Mesenteric fat pad (tissue), 1 donor: ENCODE data around the gene DCUN1D1. TPM values are rescaled to one million over a fixed set of nuclear protein-coding genes. Genes with fewer than 3 reads are reported as not detected.

Experiments used
- DNase-seq: peaks from one replicate; pipeline ENCODE4 v3.0.0-alpha.2; 2020; ENCODE audit warnings: low spot score
- total RNA-seq: library from RNA; stranded (reverse); fragmentation: NEBNext Ultra II Directional; extraction: Animal tissue kit (Norgen Biotek cat#: 25700); gene quantifications from one replicate; pipeline ENCODE4 v1.2.1, GENCODE V29; 2021
- donor health status: DM: yes; HTN: yes; CAD: no.

The DCUN1D1 gene
- total RNA-seq, 1 donor from 2014 or later = 49.0 TPM

DNA sequence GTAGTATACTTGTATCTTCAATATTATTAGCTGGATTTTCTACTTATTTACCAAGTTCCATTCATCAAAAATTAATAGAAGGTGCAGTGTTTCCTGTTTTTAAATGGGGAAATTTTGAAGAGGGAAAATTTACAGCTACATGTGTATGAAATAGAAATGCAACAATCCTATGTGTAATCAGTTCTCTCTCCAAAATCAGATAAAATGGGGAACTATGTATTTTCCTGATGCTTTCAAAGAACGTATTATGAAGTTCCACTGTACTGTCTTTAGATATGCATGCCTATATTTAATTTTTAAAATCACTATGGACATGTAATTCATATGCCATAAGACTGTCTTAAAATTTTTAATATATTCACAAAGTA, 43.4 kb downstream of the DCUN1D1 start:
- no peak for DNase-seq

DNA sequence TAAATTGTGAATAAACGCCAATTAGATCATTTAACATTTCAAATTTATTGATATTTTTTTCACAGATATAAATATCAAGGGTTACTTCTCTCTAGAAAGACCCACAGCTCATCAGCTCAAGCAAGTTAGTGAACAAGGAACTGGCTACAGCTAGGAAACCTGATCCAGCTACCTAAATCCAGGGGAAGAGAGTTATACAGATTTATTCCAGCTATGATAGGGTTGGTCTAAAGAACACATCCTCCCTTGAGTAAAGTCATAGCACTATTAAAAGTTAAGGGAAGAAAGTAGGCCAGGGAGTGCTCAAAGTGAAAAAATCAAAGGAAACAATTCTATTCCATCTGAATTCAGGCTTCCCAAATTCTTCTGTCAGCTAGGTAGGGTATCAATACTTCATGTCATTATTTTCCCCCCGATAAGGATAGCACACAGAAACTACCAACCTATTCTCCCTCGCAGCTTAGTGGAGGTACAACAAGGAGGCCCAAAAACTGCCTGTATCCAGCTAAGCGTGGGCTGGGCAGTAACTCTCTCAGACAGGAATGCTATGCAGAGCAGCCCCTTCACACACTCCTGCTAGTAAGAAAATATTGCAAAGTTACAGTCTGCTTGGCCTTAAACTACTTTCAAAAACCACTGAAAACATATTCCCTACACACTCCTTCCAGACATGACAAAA, 44.0 kb downstream of the DCUN1D1 start:
- DNase-seq = no peak

DNA sequence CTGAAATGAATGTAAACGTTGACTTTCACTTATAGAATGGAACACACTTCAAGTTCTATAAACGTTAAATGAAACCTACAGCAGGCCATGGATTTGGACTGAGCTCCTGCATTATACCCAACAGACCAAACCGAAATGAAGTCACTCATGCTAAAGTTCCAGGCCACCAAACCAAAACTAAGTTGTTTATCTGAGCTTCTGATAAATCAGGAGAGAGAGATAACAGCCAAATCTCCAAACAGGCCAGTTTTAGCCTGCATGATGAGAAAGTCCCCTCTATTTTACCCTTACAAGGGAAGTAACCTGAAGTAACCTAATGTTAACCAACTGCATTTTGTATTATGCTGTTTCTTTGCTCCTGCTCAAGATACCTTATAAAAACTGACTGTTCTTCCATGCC, 44.5 kb downstream of the DCUN1D1 start:
- no peak for DNase-seq

DNA sequence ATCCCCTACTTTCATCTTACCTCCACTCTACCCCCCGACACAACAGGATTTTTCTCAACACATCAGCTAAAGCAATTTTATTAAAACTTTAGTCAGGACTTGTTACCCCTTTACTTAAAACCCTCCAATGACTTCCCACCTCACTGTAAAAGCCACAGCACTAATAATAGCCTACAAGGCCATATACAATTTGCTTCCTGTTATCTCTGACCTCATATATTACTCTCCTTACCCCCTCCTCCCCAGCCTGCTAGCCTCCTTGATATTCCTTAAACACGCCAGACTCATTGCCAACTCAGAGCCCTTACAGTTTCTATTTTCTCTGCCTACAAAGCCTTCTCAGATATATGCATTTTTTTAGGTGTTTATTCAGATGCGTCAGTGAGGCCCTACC, 54.4 kb downstream of the DCUN1D1 start:
- no peak for DNase-seq

DNA sequence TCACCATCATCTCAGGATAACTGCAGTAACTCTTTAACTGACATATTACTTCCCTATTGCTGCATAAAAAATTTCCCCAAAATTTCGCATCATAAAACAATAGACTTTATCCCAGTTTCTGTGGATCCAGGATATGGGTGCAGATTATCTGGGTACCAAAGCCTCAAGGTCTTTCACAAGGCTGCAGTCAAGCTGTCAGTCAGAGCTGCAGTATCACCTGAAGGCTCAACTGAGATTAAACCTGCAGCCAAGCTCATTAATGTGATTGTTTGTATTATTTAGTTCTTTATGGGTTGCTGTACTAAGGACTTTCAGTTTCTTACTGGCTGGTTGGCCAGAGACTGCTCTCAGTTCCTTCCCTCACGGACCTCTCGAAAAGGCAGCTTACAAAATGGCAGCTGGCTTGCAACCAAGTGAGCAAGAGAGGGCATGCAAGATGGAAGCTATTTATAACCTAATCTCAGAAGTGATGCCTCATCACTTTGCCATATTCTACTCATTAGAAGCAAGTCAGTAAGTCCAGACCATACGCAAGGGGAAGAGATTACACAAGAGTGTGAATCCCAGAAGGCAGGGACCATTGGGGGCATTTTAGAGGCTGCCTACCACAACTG, 54.9 kb downstream of the DCUN1D1 start:
- no peak for DNase-seq

DNA sequence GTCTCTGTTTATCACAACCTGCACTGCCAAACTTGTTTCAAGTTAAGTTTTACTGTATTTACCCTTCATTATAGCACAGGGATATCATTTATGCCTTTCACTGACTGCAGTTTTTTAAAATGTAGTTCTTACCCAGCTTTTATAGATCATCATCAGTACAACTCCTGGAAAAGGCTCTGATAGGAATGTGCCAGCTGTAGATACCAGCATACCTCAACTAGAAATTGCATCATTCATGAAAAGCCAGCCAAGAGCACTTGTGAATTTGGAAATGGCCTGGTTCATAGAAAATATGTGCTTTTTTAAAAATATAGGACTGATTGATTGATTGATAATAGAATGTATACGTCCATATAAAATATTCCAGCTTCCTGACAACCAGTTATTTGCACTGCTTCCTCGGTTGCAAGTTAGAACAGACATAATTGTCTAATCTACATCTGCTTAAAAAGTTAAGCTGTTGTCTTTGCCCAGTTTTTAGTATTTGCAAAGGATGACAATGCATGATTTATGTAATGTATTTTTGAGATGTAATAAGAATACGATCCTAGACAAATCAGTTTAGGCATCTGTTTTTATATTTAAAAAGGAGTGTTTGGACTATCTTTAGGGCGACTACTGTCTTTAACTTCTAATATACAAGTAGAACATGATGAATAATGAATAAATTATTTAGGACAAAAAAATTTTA, 58.5 kb downstream of the DCUN1D1 start:
- DNase-seq = no peak

DNA sequence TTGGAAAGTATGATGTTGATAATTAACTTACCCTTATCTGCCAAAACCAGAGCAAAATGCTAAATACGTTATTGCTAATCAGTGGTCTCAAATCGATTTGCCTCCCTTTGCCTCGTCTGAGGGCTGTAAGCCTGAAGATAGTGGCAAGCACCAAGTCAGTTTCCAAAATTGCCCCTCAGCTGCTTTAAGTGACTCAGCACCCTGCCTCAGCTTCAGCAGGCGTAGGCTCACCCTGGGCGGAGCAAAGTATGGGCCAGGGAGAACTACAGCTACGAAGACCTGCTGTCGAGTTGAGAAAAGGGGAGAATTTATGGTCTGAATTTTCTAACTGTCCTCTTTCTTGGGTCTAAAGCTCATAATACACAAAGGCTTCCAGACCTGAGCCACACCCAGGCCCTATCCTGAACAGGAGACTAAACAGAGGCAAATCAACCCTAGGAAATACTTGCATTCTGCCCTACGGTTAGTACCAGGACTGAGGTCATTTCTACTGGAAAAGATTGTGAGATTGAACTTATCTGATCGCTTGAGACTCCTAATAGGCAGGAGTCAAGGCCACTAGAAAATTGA, 59.7 kb downstream of the DCUN1D1 start:
- no peak for DNase-seq

DNA sequence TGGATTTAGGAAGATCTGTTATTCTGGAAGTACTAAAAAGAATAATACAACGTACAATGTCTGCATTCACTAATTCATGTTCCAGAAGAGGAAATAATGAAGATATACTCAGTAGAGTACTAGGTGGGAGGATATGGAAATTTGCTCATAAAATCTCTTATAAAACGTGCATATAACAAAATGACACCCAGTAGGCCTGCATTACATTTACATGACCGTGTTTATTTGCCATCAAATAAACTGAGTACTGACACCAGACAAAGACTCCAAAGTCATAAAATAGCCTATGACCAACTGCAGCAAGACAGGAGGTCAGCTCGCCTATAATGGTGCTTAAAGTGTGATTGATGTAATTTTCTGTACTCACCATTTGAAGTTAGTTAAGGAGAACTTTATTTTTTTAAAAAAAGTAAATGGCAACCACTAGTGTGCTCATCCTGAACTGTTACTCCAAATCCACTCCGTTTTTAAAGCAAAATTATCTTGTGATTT, 60.4 kb downstream of the DCUN1D1 start:
- DNase-seq = no peak

DNA sequence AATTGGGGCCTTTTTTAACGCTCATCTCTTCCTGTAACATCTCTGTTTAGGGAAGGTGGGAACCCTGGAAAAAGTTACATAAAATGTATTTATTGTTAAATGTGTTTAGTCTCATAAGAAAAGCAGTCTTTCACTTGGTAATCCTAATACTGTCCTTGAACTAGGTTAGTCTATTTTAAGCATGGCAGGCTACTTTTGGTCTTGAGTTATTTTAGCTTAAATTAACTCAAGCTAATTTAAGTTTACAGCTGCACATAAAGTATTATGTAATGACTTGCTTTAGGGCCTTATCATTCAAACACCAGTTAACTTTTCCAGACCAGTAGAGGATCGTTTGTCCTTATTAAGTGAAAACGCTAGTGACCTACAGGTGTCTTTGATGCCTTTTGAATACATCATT, 63.2 kb downstream of the DCUN1D1 start:
- no peak for DNase-seq

DNA sequence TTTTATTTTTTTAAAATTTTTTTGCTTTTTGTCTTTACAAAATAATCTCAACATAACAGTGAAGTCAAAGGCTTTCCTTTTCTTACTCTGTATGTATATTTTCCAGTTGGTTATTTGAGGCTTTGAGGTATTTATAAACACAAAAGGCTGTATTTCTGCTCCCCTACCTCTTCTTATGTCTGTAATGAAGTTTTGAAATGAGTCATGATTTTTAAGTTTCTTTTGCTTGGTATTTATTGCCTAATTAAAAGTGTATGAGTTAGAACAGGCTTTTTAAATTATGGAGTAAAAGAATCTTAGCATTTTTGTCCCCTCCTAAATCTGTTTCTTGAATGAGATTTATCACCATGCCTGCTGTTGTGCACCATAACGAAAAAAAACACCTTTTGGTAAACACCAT, 66.0 kb downstream of the DCUN1D1 start:
- DNase-seq = no peak

DNA sequence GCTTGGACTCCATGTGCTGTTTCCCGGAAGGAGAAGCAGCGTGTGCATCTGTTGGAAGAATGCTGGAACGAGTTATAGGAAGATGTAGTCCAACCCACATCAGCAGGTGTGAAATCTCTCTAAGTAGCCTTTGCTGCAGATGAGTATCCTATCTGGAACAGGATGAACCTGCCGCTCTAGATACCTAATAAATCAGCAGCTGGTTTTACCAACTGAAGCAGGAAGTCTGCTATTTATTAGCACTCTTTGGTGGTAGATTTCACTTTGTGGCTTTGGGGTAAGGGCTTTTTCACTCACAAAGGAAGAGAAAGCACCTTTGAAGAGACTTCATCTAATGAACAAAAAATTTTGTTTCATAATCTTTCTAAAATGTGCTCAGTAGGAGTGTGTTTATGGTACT, 66.4 kb downstream of the DCUN1D1 start:
- no peak for DNase-seq

DNA sequence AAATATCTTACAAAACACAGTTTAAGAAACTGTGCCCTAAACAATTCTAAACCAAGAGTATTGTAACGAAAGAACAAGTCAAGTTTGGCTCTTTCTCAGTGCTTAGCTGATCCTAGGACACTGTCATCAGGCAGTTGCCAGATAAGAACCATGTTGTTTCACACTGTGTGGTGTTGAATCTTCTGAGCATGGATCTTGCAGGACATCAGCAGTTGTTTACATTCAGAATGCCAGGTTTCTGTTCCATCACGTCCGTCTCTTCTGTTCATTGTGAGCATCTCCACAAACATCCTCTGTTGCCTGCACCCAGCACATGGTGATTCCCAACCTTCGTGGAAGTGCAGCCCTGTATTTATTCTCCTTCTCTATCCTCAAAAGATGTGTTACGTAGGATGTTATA, 67.9 kb downstream of the DCUN1D1 start:
- DNase-seq = no peak

DNA sequence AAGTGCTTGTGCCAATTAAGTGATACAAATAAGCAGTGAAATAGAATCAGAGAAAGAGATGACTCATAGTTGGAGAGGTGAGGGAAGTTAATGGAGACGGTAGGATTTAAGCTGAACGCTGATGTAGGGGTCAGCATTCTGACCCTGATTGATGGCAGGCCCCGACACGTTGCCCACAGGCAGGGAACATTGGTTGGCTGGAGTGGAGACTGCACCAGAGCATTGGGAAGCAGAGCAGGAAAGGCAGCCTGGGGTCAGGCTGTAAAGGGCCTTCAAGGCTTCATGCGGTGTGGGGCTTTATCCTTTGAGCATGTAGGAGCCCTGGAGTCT, 68.6 kb downstream of the DCUN1D1 start:
- DNase-seq = no peak

DNA sequence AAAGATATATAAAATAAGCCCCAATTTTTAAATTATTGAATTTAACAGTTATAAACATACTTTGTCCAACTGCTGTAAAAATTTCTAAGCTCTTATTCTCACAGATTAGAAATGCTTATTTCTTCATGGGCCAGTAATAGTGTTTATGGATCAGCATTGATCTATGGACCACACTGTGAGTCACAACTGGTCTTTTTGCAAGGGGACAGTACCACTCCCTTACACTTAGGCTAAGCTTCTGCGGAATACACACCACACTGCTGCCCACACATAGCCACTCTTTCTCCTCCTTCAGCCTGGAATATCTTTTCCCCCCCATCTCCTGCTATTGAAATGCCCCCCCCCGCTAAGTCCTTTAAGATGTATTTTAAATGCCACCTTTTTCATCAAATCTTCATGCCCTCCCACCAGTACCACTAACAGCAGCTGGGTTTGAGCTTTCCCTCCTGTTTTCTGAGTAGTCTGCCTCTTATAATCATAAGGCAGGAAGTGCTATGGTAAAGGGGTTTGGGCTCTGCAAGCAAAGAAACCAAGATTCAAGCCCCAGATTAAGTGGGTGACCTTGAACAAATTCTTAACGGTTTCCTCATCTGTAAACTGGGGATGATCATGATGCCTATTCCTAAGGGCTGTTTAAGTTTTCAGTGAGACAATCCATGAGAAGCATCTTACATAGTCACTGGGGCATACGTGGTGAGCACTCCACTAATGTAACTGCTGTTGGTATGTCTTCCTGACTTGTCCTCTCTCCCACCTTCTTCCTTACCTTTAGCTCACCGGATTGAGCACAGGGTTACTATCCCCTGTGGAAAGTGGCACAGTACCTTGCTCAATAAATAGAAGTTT, 69.2 kb downstream of the DCUN1D1 start:
- no peak for DNase-seq

DNA sequence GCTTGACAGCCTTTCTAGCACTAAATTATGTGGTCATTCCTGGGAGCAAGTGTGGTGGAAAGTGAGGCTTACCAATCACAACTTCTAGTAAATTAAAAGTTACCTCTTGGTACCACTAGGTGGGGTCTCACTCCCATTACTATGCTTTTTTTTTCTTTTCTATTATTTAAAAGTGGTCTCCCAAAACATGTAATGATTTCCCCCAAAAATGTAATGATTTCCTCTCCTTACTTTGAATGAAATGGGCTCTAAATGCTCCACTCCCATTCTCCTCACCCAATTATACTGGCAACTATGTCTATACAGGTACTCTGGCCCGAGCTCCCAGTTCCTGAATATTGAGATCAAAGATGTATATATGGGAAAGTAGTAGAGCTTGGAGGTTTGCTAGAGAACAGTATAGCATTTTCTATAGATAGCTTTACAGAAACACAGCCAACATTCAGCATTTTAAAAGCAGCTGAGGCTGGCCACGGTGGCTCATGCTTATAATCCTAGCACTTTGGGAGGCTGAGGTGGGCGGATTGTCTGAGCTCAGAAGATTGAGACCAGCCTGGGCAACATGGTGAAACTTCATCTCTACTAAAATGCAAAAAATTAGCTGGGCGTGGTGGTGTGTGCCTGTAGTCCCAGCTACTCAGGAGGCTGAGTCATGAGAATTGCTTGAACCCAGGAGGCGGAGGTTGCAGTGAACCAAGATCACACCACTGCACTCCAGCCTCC, 70.9 kb downstream of the DCUN1D1 start:
- no peak for DNase-seq

DNA sequence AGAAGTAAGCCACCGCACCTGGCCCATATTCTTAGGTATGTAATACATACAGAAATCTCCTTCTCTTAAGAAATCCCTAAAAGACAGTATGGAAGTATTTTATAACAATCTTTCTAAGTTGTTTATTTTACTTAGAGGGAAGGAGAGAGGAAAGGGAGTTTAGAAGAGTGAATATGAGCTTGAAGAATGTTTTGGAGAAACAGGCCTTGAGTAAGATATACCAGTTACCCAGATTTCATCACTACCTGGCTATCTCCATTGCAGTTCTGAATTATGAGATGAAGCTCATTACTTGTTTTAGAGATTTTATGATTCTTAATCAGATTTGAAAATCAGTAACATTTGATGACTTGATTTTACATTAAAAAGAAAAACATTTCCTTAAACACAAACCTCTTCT, 71.9 kb downstream of the DCUN1D1 start:
- DNase-seq = no peak

DNA sequence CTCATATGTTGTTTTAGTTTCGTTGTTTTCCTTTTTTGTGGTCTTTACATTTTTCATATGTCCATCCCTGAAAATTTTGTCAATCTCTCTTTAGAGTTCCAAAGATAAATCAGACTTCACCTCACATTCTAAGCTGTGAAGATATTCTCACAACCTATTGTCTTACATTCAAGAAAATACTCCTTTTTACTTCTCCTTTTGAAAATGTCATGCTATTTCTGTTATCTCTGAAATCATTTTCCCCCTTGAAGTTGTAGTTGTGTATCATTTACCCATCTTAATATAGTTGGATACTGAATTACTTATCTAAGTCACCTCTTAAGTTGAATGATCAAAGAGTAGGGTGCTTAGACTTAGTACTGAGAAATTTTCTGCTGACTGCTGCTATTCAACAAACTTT, 74.3 kb downstream of the DCUN1D1 start:
- no peak for DNase-seq

DNA sequence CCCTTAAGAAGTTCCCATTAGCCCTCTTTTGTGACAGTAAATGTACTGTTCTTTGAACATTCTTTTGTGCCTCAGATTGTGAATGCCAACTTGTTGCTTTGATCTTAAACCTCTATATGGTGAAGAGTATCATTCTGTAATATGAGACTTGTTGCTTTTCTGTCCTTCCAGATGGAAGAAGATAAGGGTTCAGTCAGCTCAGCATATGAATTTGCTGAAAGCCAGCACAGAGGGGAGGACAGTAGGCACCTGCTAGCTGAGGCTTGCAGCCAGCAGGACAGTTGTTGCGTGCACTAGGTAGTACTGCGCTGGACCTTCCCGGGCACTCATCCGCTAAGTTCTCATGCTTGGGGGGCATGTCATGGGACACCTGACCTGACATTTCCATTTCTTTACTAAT, 74.7 kb downstream of the DCUN1D1 start:
- no peak for DNase-seq

DNA sequence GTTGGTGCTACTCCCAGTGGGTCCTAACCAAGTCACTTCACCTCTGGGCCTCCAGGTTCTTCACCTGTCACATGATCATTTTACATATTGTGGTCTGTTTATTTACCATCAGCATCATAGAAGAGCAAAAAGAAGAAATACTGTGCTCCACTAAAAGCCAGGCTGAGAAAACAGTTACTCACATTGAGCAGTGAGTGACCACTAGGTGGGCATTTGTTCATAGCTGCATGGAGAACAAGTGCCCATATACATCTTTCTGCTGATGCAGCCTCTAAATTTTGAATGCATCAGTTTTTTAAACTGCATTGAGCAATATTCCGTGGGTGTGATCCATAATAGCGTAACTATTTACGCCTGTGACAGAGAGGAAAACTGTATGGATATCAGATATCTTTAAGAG, 76.2 kb downstream of the DCUN1D1 start:
- no peak for DNase-seq

DNA sequence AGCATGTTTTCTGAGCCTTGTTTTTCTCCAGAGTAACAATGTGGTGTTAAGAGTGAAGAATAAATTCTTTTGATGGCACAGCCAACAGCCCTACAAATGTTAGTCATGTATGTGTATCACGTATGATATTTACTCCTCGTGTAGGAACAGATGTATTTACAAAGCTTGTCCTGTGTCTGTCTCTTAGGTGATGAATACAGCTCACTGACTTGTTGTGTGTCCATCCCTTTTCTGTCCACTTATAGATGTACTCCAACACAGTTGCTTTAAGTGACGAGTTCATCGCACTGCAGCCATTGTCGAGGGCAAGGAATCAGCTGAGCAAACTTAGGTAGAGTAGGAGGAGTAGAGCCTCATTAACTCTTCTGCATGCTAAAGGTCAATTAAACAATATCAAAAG, 78.1 kb downstream of the DCUN1D1 start:
- DNase-seq = no peak

DNA sequence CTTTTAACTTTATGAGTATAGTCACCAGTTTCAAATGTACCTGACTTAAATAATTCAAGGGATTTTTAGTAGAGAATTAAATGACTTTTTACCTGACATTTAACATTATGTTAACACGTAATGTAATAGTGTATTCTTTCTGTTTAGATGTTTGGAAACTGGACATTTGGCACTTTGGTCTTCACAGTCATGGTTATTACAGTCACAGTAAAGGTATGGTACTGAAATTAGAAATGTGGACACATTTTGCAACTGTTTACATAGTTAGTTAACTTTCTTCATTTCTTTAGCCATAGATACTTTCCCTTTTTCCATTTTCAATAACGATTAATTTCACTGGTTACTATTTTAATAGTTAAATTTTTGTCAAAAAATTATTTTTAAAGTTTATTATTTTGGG, 83.8 kb downstream of the DCUN1D1 start:
- no peak for DNase-seq
